Astrocyte (in vitro differentiated cells and primary cell): ENCODE results near the gene PRR36. TPM values are rescaled to one million over a fixed set of nuclear protein-coding genes. Genes with fewer than 3 reads are reported as not detected.

ENCODE experiments used
- DNase-seq: peaks from one replicate; pipeline ENCODE4 v3.0.0-alpha.2; 2010; ENCODE audit warnings: low read depth
- FAIRE-seq: peaks from 2 replicates; lab custom pipeline; 2011; peaks lifted over from hg19 to GRCh38; lab: Jason Lieb, UNC
- H2AFZ ChIP-seq: 2 replicates; pipeline ENCODE4 v1.6.0; 2012; ENCODE audit warnings: low read depth, low read length, inconsistent platforms
- H3K27ac ChIP-seq: 2 replicates; pipeline ENCODE4 v1.5.1; 2011; ENCODE audit warnings: low read depth, low read length, inconsistent platforms
- H3K27me3 ChIP-seq: 2 replicates; pipeline ENCODE4 v1.6.0; 2011; ENCODE audit warnings: low read length, inconsistent platforms; ENCODE audit not compliant: insufficient read depth
- H3K36me3 ChIP-seq: 2 replicates; pipeline ENCODE4 v1.5.1; 2011; ENCODE audit warnings: low read length, inconsistent platforms; ENCODE audit not compliant: insufficient read depth
- H3K4me1 ChIP-seq: 2 replicates; pipeline ENCODE4 v1.5.1; 2011; ENCODE audit warnings: low read length, inconsistent platforms; ENCODE audit not compliant: insufficient read depth
- H3K4me2 ChIP-seq: 2 replicates; pipeline ENCODE4 v1.6.0; 2012; ENCODE audit warnings: low read length, inconsistent platforms
- H3K4me3 ChIP-seq: 2 replicates; pipeline ENCODE4 v1.5.1; 2011; ENCODE audit warnings: low read depth, mild to moderate bottlenecking, low read length, inconsistent platforms; ENCODE audit not compliant: insufficient read depth
- H3K79me2 ChIP-seq: 2 replicates; pipeline ENCODE4 v1.6.0; 2012; ENCODE audit warnings: mild to moderate bottlenecking, low read length, inconsistent platforms; ENCODE audit not compliant: insufficient read depth
- H3K9ac ChIP-seq: 2 replicates; pipeline ENCODE4 v1.6.0; 2012; ENCODE audit warnings: mild to moderate bottlenecking, low read length, inconsistent platforms
- H3K9me3 ChIP-seq: 2 replicates; pipeline ENCODE4 v1.5.1; 2012; ENCODE audit warnings: low read depth, mild to moderate bottlenecking, low read length, inconsistent platforms; ENCODE audit not compliant: insufficient read depth
- H4K20me1 ChIP-seq: 2 replicates; pipeline ENCODE4 v1.6.0; 2012; ENCODE audit warnings: low read length, inconsistent platforms; ENCODE audit not compliant: insufficient read depth
- H3K27ac Mint-ChIP-seq: one replicate; pipeline ENCODE4 v1.8.0; 2021; ENCODE audit warnings: mild to moderate bottlenecking, mixed read lengths; ENCODE audit not compliant: unreplicated experiment
- H3K27me3 Mint-ChIP-seq: one replicate; pipeline ENCODE4 v1.8.0; 2021; ENCODE audit warnings: low read depth, mixed read lengths; ENCODE audit not compliant: unreplicated experiment
- H3K36me3 Mint-ChIP-seq: one replicate; pipeline ENCODE4 v1.8.0; 2021; ENCODE audit warnings: low read depth, mixed read lengths; ENCODE audit not compliant: unreplicated experiment
- H3K4me1 Mint-ChIP-seq: one replicate; pipeline ENCODE4 v1.8.0; 2021; ENCODE audit warnings: low read depth, mixed read lengths; ENCODE audit not compliant: unreplicated experiment
- H3K4me3 Mint-ChIP-seq: one replicate; pipeline ENCODE4 v1.8.0; 2021; ENCODE audit warnings: mild to moderate bottlenecking, moderate library complexity, mixed read lengths; ENCODE audit not compliant: unreplicated experiment
- H3K9me3 Mint-ChIP-seq: one replicate; pipeline ENCODE4 v1.8.0; 2021; ENCODE audit warnings: mild to moderate bottlenecking, mixed read lengths; ENCODE audit not compliant: unreplicated experiment
- EZH2 ChIP-seq: IDR thresholded peaks from 2 replicates; pipeline ENCODE4 v1.6.1; 2012; ENCODE audit warnings: mild to moderate bottlenecking, low read length, inconsistent platforms; ENCODE audit not compliant: insufficient read depth
- total RNA-seq: library from RNA; stranded (reverse); gene quantifications from 2 replicates; pipeline ENCODE4 v1.2.1, GENCODE V29; 2021
- TF ChIP-seq, protein P1 (sequence below): IDR thresholded peaks from 2 replicates; pipeline ENCODE4 v1.5.1; 2011; ENCODE audit warnings: low read depth, mild to moderate bottlenecking, inconsistent platforms, low read length, moderate library complexity; ENCODE audit not compliant: insufficient read depth

The PRR36 gene
- total RNA-seq, 1 donor from 2014 or later, result 1.3 TPM

- peaks cover 22% of the 10 kb centered on the region for H3K9me3 Mint-ChIP-seq
- no peaks in the 10 kb centered on the region for H3K4me1 Mint-ChIP-seq
- Histone ChIP-seq H3K9ac (no peak overlapping the region), H3K27ac (no peak overlapping the region), H3K79me2 (no peaks in the 10 kb centered on the region), H3K4me1 (no peaks in the 10 kb centered on the region), H4K20me1 (no peaks in the 10 kb centered on the region), H3K36me3 (no peaks in the 10 kb centered on the region), H3K4me3 (no peak overlapping the region), H2AFZ (no peak overlapping the region), H3K9me3 (peaks cover 7% of the 10 kb centered on the region), H3K4me2 (no peak overlapping the region), H3K27me3 (peaks cover 6% of the 10 kb centered on the region)
- peaks cover 34% of the 10 kb centered on the region for H3K27me3 Mint-ChIP-seq
- DNase-seq, result no peak
- no peak for TF ChIP-seq EZH2
- TF ChIP-seq, protein P1, sequence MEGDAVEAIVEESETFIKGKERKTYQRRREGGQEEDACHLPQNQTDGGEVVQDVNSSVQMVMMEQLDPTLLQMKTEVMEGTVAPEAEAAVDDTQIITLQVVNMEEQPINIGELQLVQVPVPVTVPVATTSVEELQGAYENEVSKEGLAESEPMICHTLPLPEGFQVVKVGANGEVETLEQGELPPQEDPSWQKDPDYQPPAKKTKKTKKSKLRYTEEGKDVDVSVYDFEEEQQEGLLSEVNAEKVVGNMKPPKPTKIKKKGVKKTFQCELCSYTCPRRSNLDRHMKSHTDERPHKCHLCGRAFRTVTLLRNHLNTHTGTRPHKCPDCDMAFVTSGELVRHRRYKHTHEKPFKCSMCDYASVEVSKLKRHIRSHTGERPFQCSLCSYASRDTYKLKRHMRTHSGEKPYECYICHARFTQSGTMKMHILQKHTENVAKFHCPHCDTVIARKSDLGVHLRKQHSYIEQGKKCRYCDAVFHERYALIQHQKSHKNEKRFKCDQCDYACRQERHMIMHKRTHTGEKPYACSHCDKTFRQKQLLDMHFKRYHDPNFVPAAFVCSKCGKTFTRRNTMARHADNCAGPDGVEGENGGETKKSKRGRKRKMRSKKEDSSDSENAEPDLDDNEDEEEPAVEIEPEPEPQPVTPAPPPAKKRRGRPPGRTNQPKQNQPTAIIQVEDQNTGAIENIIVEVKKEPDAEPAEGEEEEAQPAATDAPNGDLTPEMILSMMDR, result no peak
- no peaks in the 10 kb centered on the region for H3K36me3 Mint-ChIP-seq
- FAIRE-seq, result no peak
- H3K4me3 Mint-ChIP-seq, result no peak overlapping the region
- no peak overlapping the region for H3K27ac Mint-ChIP-seq
Observed at GRCh38 chr19:7818806-7819205, 55.4 kb downstream of the PRR36 start.

Other genes with a start within 250 kb of the PRR36 start
- gene XAB2, start 244.8 kb downstream of the PRR36 start, total RNA-seq, result 28.1 and 30.4 TPM in 2 replicates
- gene PET100, start 244.6 kb downstream of the PRR36 start, total RNA-seq, result 94.1 and 95.8 TPM in 2 replicates
- gene PCP2, start 240.7 kb downstream of the PRR36 start, total RNA-seq, result not detected in 2 replicates
- 48.6 and 49.6 TPM in 2 replicates for gene STXBP2, start 237.3 kb downstream of the PRR36 start, total RNA-seq
- not detected in 2 replicates for gene RETN, start 205.3 kb downstream of the PRR36 start, total RNA-seq
- not detected in 2 replicates for gene MCEMP1, start 197.3 kb downstream of the PRR36 start, total RNA-seq
- gene TRAPPC5, start 193.6 kb downstream of the PRR36 start, total RNA-seq, result 110 and 121 TPM in 2 replicates
- not detected in 2 replicates for gene FCER2, start 172.3 kb downstream of the PRR36 start, total RNA-seq
- gene CLEC4G, start 142.3 kb downstream of the PRR36 start, total RNA-seq, result not detected in 2 replicates
- gene CD209, start 126.9 kb downstream of the PRR36 start, total RNA-seq, result not detected in 2 replicates
- not detected in 2 replicates for gene CLEC4M, start 111.1 kb downstream of the PRR36 start, total RNA-seq
- gene EVI5L, start 44.2 kb downstream of the PRR36 start, total RNA-seq, result 22.1 and 25.7 TPM in 2 replicates
- gene LRRC8E, start 14.1 kb upstream of the PRR36 start, total RNA-seq, result 6.5 and 6.6 TPM in 2 replicates
- gene MAP2K7, start 29.5 kb upstream of the PRR36 start, total RNA-seq, result 20.9 and 22.9 TPM in 2 replicates
- 2.8 and 4.6 TPM in 2 replicates for gene TGFBR3L, start 40.4 kb upstream of the PRR36 start, total RNA-seq
- 14.7 and 15.2 TPM in 2 replicates for gene SNAPC2, start 45.9 kb upstream of the PRR36 start, total RNA-seq
- 49.5 and 55.9 TPM in 2 replicates for gene CTXN1, start 51.7 kb upstream of the PRR36 start, total RNA-seq
- gene TIMM44, start 69.3 kb upstream of the PRR36 start, total RNA-seq, result 60.5 and 71.1 TPM in 2 replicates
- gene ELAVL1, start 131.3 kb upstream of the PRR36 start, total RNA-seq, result 107 TPM in 2 replicates
- gene CCL25, start 178.4 kb upstream of the PRR36 start, total RNA-seq, result not detected in 2 replicates